ENCODE measurements around the gene BNIP2. TPM values are rescaled to one million over a fixed set of nuclear protein-coding genes. Genes with fewer than 3 reads are reported as not detected.

BNIP2 gene
- total RNA-seq, 2 experiments from 2014 or later, result 65.3 to 108 TPM

DNA sequence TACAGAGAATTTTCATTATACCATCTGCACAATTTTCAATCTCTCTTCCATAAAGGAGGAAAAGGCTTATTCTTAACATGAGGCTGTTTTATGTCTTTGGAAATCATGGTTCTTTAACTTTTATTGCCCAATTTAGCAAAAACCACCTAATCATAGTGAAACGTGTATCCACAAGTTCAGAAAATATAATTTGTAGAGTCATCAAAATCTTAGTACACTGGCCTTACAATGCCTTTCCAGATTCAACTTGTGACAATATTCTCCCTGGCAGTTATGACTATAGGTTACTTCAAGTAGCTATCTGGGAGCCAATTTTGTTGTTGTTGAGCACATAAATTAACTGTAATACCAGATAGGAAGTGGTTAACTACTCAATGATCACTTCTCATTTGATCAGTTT lies 10.9 kb downstream of the BNIP2 start:
- Histone ChIP-seq H3K4me2 (ENCODE audit: low read length) (no peak overlapping the region), H3K79me2 (ENCODE audit: insufficient read depth, low read depth, low read length) (peaks cover 55% of the 10 kb centered on the region), H3K9me2 (ENCODE audit: insufficient read depth, low read length) (no peaks in the 10 kb centered on the region), H3K9me3 (ENCODE audit: low read length) (no peaks in the 10 kb centered on the region), H3K27ac (ENCODE audit: low read depth, low read length, poor library complexity, severe bottlenecking) (no peak overlapping the region), H3K4me3 (ENCODE audit: low read depth, low read length, poor library complexity, severe bottlenecking) (no peak overlapping the region), H3K4me1 (ENCODE audit: insufficient read depth, low read length, poor library complexity, severe bottlenecking) (no peaks in the 10 kb centered on the region), H4K20me1 (ENCODE audit: insufficient read depth, low read length) (no peaks in the 10 kb centered on the region; the same call in 1 of the 2 replicates), H3K36me3 (ENCODE audit: insufficient read depth, low read length) (peaks cover 100% of the 10 kb centered on the region), H2AFZ (ENCODE audit: low read length) (no peak overlapping the region)
- no peak for DNase-seq (ENCODE audit: low spot score)
- TSS peak; percentile 6 for BruUV-seq (replicated peaks)
- ChIA-PET CTCF (ENCODE audit: unreplicated experiment) (no interaction called here), POLR2A (interaction anchor here (0.9 kb wide), 1 partner anchor 9 kb away, joined by 3 read pairs; no protein-coding TSS in a partner anchor)
- TF ChIP-seq EZH2phosphoT487 (IDR thresholded peaks at IDR 0.05; ENCODE audit: borderline replicate concordance, low read depth, low read length), result no peak
- TF ChIP-seq CTCF (conservative IDR thresholded peaks at IDR 0.05; ENCODE audit: low read length), result no peak
- intact Hi-C loops (cut with micrococcal nuclease; ENCODE audit: unreplicated experiment), result loop anchor here (2.0 kb wide), 1 partner anchor 15 kb away; no protein-coding TSS in a partner anchor

DNA sequence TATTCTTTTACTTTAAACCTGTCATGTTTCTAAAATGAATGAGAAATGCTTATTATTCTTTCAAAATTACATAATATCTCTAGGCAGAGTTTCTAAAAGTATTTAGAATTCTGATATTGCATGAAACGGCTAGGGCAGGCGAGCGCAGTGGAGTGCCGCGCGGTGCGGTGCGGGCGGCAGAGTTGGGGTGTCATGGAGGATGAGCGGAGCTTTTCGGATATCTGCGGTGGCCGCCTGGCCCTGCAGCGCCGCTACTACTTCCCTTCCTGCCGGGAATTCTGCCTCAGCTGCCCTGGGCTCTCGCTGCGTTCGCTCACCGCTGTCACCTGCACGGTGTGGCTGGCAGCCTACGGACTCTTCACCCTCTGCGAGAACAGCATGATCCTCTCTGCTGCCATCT lies 12.6 kb downstream of the BNIP2 start:
- Histone ChIP-seq H3K9me2 (ENCODE audit: insufficient read depth, low read length) (no peaks in the 10 kb centered on the region), H4K20me1 (ENCODE audit: insufficient read depth, low read length) (no peaks in the 10 kb centered on the region), H3K4me1 (ENCODE audit: insufficient read depth, low read length, poor library complexity, severe bottlenecking) (no peaks in the 10 kb centered on the region), H2AFZ (ENCODE audit: low read length) (no peak overlapping the region), H3K9me3 (ENCODE audit: low read length) (no peaks in the 10 kb centered on the region), H3K4me3 (ENCODE audit: low read depth, low read length, poor library complexity, severe bottlenecking) (no peak overlapping the region), H3K79me2 (ENCODE audit: insufficient read depth, low read depth, low read length) (peaks cover 39% of the 10 kb centered on the region; the same call in 1 of the 2 replicates), H3K36me3 (ENCODE audit: insufficient read depth, low read length) (peaks cover 100% of the 10 kb centered on the region), H3K4me2 (ENCODE audit: low read length) (no peak overlapping the region), H3K27ac (ENCODE audit: low read depth, low read length, poor library complexity, severe bottlenecking) (no peak overlapping the region)
- no peak for TF ChIP-seq CTCF (conservative IDR thresholded peaks at IDR 0.05; ENCODE audit: low read length)
- TF ChIP-seq EZH2phosphoT487 (IDR thresholded peaks at IDR 0.05; ENCODE audit: borderline replicate concordance, low read depth, low read length), result no peak
- ChIA-PET CTCF (ENCODE audit: unreplicated experiment) (no interaction called here), POLR2A (no interaction called here)
- no TSS peak for BruUV-seq (replicated peaks)
- no peak for DNase-seq (ENCODE audit: low spot score)
- intact Hi-C loops (cut with micrococcal nuclease; ENCODE audit: unreplicated experiment), result no loop called here

DNA sequence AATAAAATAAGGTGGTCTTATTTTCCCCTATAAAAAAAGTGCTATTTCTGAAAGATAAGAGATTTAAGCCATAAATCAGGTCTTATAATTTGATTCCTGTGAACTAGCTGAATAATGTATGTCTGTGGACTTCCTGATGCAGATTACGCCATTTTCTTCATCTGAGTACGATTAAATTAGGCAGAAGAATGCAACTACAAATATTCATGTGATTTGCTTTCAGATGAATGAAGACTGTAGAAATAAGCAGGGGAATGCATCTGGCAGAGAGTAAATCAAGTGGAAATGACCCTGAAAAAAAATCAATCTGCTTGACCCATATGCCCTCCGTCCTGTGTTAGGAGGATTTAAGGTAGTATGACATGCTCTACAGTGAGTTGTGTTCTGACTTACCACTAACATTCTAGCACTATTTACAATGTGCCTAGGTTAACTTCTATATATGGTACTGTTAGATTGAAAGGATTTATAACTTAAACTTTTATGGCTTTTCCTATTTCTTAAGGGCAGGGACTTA lies 14.7 kb downstream of the BNIP2 start:
- H3K9me2 ChIP-seq (ENCODE audit: insufficient read depth, low read length), result no peaks in the 10 kb centered on the region
- H4K20me1 ChIP-seq (ENCODE audit: insufficient read depth, low read length), result no peaks in the 10 kb centered on the region
- H3K4me3 ChIP-seq (ENCODE audit: low read depth, low read length, poor library complexity, severe bottlenecking), result no peak overlapping the region
- H3K9me3 ChIP-seq (ENCODE audit: low read length), result no peaks in the 10 kb centered on the region
- intact Hi-C loops (cut with micrococcal nuclease; ENCODE audit: unreplicated experiment), result no loop called here
- H3K4me2 ChIP-seq (ENCODE audit: low read length), result no peak overlapping the region
- CTCF ChIA-PET (ENCODE audit: unreplicated experiment), result no interaction called here
- H3K27ac ChIP-seq (ENCODE audit: low read depth, low read length, poor library complexity, severe bottlenecking), result no peak overlapping the region
- POLR2A ChIA-PET, result no interaction called here
- H3K36me3 ChIP-seq (ENCODE audit: insufficient read depth, low read length), result peaks cover 100% of the 10 kb centered on the region
- H2AFZ ChIP-seq (ENCODE audit: low read length), result no peak overlapping the region
- no peaks in the 10 kb centered on the region for H3K4me1 ChIP-seq (ENCODE audit: insufficient read depth, low read length, poor library complexity, severe bottlenecking)
- peaks cover 17% of the 10 kb centered on the region; the same call in 1 of the 2 replicates for H3K79me2 ChIP-seq (ENCODE audit: insufficient read depth, low read depth, low read length)
- DNase-seq (ENCODE audit: low spot score), result no peak
- TSS peak; percentile 8 for BruUV-seq (replicated peaks)
- no peak for TF ChIP-seq EZH2phosphoT487 (IDR thresholded peaks at IDR 0.05; ENCODE audit: borderline replicate concordance, low read depth, low read length)
- TF ChIP-seq CTCF (conservative IDR thresholded peaks at IDR 0.05; ENCODE audit: low read length), result no peak
